Activated naive CD8-positive, alpha-beta T cell treated with anti-CD3 and anti-CD28 coated beads for 36 hours (primary cell): ENCODE results near the gene CHRNG. TPM values are rescaled to one million over a fixed set of nuclear protein-coding genes. Genes with fewer than 3 reads are reported as not detected.
A peak's percentile ranks its signal among the peaks of the same experiment; 100 is the strongest.

Source experiments
- DNase-seq: peaks from one replicate; pipeline ENCODE4 v3.0.0; 2021
- H3K27ac Mint-ChIP-seq: one replicate; pipeline ENCODE4 v1.8.0; 2022; ENCODE audit warnings: mild to moderate bottlenecking, moderate library complexity, mixed read lengths
- H3K27me3 Mint-ChIP-seq: one replicate; pipeline ENCODE4 v1.8.0; 2022; ENCODE audit warnings: mild to moderate bottlenecking, mixed read lengths
- H3K36me3 Mint-ChIP-seq: one replicate; pipeline ENCODE4 v1.8.0; 2021; ENCODE audit warnings: mild to moderate bottlenecking, mixed read lengths
- H3K4me1 Mint-ChIP-seq: one replicate; pipeline ENCODE4 v1.8.0; 2021; ENCODE audit warnings: mixed read lengths
- H3K4me3 Mint-ChIP-seq: one replicate; pipeline ENCODE4 v1.8.0; 2022; ENCODE audit warnings: mild to moderate bottlenecking, moderate library complexity, mixed read lengths
- H3K9me3 Mint-ChIP-seq: one replicate; pipeline ENCODE4 v1.8.0; 2022; ENCODE audit warnings: mixed read lengths
- total RNA-seq, 2 experiments: library from RNA; stranded (reverse); gene quantifications; one replicate each; pipeline ENCODE4 v1.2.3, GENCODE V29; 2021

CHRNG gene
- total RNA-seq, 2 experiments from 2014 or later = not detected

DNA sequence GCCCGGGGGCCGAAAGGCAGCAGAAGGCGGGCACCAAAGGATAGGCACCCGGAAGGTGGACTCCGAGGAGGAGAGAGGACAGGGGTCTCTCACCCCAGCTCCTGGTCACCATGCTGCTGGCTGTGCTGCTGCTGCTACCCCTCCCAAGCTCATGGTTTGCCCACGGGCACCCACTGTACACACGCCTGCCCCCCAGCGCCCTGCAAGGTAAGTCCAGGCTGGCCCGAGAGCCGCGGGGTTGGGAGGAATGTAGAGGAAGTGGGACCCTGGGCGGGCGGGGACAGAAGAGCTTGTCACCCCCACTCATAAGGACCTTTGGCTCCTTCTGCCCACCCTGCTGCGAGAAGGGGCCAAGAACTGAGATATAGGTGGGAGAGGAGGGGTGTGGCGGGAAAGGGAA lies 19.0 kb upstream of the CHRNG start:
- Mint-ChIP-seq H3K36me3 (no peaks in the 10 kb centered on the region), H3K27me3 (peaks cover 41% of the 10 kb centered on the region), H3K9me3 (no peaks in the 10 kb centered on the region), H3K4me1 (peaks cover 1% of the 10 kb centered on the region), H3K4me3 (no peak overlapping the region), H3K27ac (no peak overlapping the region)
- no peak for DNase-seq

DNA sequence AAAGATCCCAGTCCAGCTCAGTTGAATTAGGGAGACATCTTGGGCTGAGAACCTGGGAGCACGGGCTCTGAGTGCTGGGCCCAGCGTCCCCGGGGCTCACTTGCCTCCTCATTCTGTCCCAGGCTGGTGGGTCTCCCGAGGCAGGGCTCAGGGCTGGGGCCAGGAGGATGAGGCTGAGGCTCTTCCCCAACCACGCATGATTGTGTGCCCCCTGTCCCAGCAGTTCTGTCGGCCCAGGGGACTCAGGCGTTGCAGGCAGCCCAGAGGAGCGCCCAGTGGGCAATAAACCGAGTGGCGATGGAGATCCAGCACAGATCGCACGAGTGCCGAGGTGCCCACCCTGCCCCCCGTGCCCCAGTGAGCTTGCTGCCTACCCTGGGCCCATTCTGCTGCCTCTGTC lies 18.4 kb upstream of the CHRNG start:
- H3K4me3 Mint-ChIP-seq = no peak overlapping the region
- no peaks in the 10 kb centered on the region for H3K36me3 Mint-ChIP-seq

DNA sequence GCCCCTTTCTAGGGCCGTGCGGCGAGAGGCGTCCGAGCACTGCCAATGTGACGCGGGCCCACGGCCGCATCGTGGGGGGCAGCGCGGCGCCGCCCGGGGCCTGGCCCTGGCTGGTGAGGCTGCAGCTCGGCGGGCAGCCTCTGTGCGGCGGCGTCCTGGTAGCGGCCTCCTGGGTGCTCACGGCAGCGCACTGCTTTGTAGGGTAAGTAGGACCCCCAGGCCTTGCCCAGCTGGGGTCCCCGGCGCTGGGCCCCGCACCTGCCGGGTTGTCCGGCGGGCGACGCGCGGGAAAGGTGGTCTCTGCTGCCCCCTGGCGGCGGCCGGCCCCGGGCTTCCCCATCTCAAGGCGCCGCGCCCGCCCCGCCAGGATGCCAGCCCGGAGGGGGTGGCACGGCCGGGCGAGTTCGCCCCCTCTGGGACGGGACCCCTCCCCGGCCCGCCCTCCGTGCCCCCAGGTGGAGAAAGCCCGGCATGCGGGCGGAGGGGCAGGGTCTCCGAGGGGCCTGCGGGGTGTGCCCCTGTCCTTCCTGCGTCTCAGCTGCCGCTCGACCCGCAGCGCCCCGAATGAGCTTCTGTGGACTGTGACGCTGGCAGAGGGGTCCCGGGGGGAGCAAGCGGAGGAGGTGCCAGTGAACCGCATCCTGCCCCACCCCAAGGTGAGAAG lies 17.4 kb upstream of the CHRNG start:
- H3K4me1 Mint-ChIP-seq = peaks cover 1% of the 10 kb centered on the region
- H3K4me3 Mint-ChIP-seq = no peak overlapping the region

More for the DNA sequence above, 18.4 kb upstream of the CHRNG start:
- Mint-ChIP-seq H3K4me1 (peaks cover 1% of the 10 kb centered on the region), H3K27me3 (peaks cover 41% of the 10 kb centered on the region), H3K9me3 (no peaks in the 10 kb centered on the region), H3K27ac (no peak overlapping the region)
- no peak for DNase-seq

GRCh38 chr2:232522623-232523401 lies 16.7 kb upstream of the CHRNG start:
- Mint-ChIP-seq H3K4me3 (peak overlapping the region; percentile 37), H3K4me1 (peaks cover 1% of the 10 kb centered on the region), H3K36me3 (no peaks in the 10 kb centered on the region), H3K27ac (no peak overlapping the region), H3K27me3 (peaks cover 49% of the 10 kb centered on the region), H3K9me3 (no peaks in the 10 kb centered on the region)
- DNase-seq = no peak

More for the DNA sequence above, 17.4 kb upstream of the CHRNG start:
- Mint-ChIP-seq H3K36me3 (no peaks in the 10 kb centered on the region), H3K27ac (no peak overlapping the region), H3K27me3 (peaks cover 49% of the 10 kb centered on the region), H3K9me3 (no peaks in the 10 kb centered on the region)
- DNase-seq = peak; percentile 71

DNA sequence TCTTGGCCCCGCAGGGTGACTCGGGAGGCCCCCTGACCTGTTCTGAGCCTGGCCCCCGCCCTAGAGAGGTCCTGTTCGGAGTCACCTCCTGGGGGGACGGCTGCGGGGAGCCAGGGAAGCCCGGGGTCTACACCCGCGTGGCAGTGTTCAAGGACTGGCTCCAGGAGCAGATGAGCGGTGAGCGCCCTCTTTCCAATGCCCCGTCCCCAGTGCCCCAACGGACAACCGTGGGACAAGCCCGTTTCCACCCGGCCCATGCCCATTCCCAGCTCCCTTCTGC lies 16.1 kb upstream of the CHRNG start:
- Mint-ChIP-seq H3K27ac (no peak overlapping the region), H3K27me3 (peaks cover 49% of the 10 kb centered on the region), H3K4me3 (peak overlapping the region; percentile 37)

GRCh38 chr2:232523682-232524597 lies 15.6 kb upstream of the CHRNG start:
- Mint-ChIP-seq H3K27ac (no peak overlapping the region), H3K4me1 (peaks cover 8% of the 10 kb centered on the region), H3K4me3 (no peak overlapping the region), H3K36me3 (no peaks in the 10 kb centered on the region), H3K9me3 (no peaks in the 10 kb centered on the region), H3K27me3 (peaks cover 49% of the 10 kb centered on the region)
- peak; percentile 49 for DNase-seq

More for the DNA sequence above, 16.1 kb upstream of the CHRNG start:
- peaks cover 3% of the 10 kb centered on the region for H3K4me1 Mint-ChIP-seq
- DNase-seq = no peak
- no peaks in the 10 kb centered on the region for H3K36me3 Mint-ChIP-seq
- H3K9me3 Mint-ChIP-seq = no peaks in the 10 kb centered on the region

GRCh38 chr2:232524771-232525170 lies 14.7 kb upstream of the CHRNG start:
- Mint-ChIP-seq H3K27me3 (peaks cover 43% of the 10 kb centered on the region), H3K9me3 (no peaks in the 10 kb centered on the region), H3K4me1 (peaks cover 9% of the 10 kb centered on the region), H3K4me3 (no peak overlapping the region), H3K27ac (no peak overlapping the region), H3K36me3 (no peaks in the 10 kb centered on the region)
- no peak for DNase-seq

GRCh38 chr2:232525199-232525598 lies 14.3 kb upstream of the CHRNG start:
- Mint-ChIP-seq H3K36me3 (no peaks in the 10 kb centered on the region), H3K4me1 (peaks cover 9% of the 10 kb centered on the region), H3K9me3 (no peaks in the 10 kb centered on the region), H3K27me3 (peaks cover 41% of the 10 kb centered on the region), H3K4me3 (no peak overlapping the region), H3K27ac (no peak overlapping the region)
- DNase-seq = no peak

GRCh38 chr2:232525791-232526371 lies 13.6 kb upstream of the CHRNG start, which contains the start of gene CHRND:
Gene CHRND (plus strand): TSS chr2:232526160. CDS start chr2:232526216, 56 bp downstream.
- no peak for DNase-seq
- peaks cover 9% of the 10 kb centered on the region for H3K4me1 Mint-ChIP-seq
- peaks cover 41% of the 10 kb centered on the region for H3K27me3 Mint-ChIP-seq
- H3K27ac Mint-ChIP-seq = no peak within 1 kb of the TSS
- H3K36me3 Mint-ChIP-seq = no peaks in the 10 kb centered on the region
- H3K9me3 Mint-ChIP-seq = no peaks in the 10 kb centered on the region
- no peak within 1 kb of the TSS for H3K4me3 Mint-ChIP-seq

GRCh38 chr2:232526372-232526941 lies 13.0 kb upstream of the CHRNG start:
- Mint-ChIP-seq H3K4me1 (peaks cover 9% of the 10 kb centered on the region), H3K36me3 (no peaks in the 10 kb centered on the region), H3K9me3 (no peaks in the 10 kb centered on the region), H3K4me3 (no peak overlapping the region), H3K27me3 (peaks cover 37% of the 10 kb centered on the region), H3K27ac (no peak overlapping the region)
- no peak for DNase-seq

DNA sequence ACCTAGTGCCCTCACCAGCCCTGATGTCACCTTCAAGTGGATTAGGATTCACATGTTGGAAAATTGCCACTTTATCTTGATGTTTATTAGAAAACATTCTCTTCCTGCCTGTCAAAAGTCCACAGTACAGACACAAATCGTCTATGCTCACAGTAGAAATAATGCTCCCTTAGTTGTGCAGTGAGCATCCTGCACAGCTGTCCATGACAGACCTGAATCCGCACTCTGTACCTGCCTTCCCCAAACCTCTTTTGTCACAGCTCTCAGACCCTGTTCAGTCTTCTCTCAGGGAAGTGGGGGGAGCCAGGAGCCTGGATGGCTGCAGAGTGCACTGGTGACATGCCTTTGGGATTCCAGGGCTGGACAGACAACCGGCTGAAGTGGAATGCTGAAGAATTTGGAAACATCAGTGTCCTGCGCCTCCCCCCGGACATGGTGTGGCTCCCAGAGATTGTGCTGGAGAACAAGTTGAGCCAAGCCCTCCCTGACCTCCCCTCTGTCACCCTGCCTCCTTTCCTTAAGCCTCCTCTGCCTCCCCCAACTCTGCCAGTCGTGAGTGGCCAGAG lies 11.5 kb upstream of the CHRNG start:
- no peak for DNase-seq
- Mint-ChIP-seq H3K4me1 (peaks cover 7% of the 10 kb centered on the region), H3K9me3 (no peaks in the 10 kb centered on the region), H3K27me3 (peaks cover 30% of the 10 kb centered on the region), H3K4me3 (no peak overlapping the region), H3K36me3 (no peaks in the 10 kb centered on the region), H3K27ac (no peak overlapping the region)

DNA sequence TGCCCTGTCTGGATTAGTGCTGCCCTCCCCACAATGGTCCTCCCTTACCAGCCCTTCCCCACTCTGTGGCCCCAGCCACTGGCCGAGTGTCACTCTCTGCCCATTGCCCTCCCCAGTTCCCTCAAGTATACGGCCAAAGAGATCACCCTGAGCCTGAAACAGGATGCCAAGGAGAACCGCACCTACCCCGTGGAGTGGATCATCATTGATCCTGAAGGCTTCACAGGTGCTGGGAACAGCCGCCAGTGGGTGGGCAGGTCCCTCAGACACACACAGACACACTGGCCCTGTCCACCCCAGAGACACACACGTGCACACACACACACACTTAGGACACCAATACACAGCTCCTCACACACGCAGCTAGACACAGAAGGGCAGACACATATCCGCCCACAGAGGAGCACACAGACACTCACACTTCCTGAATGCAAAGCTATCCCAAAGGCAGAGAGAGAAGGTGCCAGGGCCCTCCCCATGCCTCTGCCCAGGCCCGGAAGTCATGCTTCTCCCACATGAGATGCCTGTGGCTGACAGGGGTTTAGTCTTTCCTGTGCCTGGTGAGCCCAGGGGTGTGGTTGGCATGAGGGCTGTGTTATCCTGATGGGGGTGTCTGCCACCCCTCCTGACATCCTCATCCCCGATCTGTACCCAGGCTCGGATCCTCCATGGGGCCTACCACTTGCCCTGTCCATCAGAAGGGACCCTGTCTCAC lies 10.6 kb upstream of the CHRNG start:
- Mint-ChIP-seq H3K4me1 (peaks cover 7% of the 10 kb centered on the region), H3K9me3 (no peaks in the 10 kb centered on the region), H3K27me3 (peaks cover 25% of the 10 kb centered on the region), H3K27ac (no peak overlapping the region), H3K4me3 (no peak overlapping the region), H3K36me3 (no peaks in the 10 kb centered on the region)
- no peak for DNase-seq

- no peaks in the 10 kb centered on the region for H3K36me3 Mint-ChIP-seq
- H3K27ac Mint-ChIP-seq = no peak overlapping the region
- H3K4me1 Mint-ChIP-seq = peaks cover 7% of the 10 kb centered on the region
Observed at GRCh38 chr2:232529806-232530547, 9.5 kb upstream of the CHRNG start.

More at GRCh38 chr2:232529806-232530547, 9.5 kb upstream of the CHRNG start:
- Mint-ChIP-seq H3K27me3 (peaks cover 16% of the 10 kb centered on the region), H3K9me3 (no peaks in the 10 kb centered on the region), H3K4me3 (no peak overlapping the region)
- no peak for DNase-seq
